HL-60 (cell line): Measurements from ENCODE around the gene RASAL2.

Experiments used
- POLR2AphosphoS5 ChIP-seq: IDR thresholded peaks from 2 replicates; pipeline ENCODE4 v1.6.1; 2012; ENCODE audit warnings: low read depth
- SPI1 ChIP-seq: IDR thresholded peaks from 2 replicates; pipeline ENCODE4 v1.6.1; 2012; ENCODE audit warnings: low read depth, mild to moderate bottlenecking, borderline replicate concordance
- TF ChIP-seq, protein P1 (sequence below): IDR thresholded peaks from one replicate; pipeline ENCODE4 v1.5.1; 2011; ENCODE audit warnings: low read length, control low read depth, inconsistent platforms; ENCODE audit not compliant: insufficient read depth
- TF ChIP-seq, protein P2 (sequence below): IDR thresholded peaks from 2 replicates; pipeline ENCODE4 v1.6.1; 2012; ENCODE audit warnings: low read depth; ENCODE audit not compliant: insufficient replicate concordance

DNA sequence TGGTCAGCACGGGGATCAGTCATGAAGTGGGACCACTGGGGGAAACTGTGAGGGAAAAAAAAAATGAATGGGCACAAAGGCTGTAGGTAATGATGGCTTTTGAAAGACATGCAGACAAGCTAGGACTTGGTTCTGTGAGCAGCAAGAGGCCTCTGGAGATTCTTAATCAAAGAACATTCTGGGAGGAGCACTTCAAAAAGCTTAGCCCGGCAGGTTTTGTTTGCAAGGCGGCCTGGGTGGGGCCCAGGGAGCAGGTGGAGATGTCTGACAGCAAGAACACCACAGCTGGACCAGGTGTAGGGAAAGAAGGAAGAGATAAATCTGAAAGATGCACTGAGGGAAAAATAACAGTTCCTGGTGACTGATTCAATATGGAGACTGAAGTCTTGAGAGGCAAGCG lies 425.0 kb downstream of the RASAL2 start:
- TF ChIP-seq, protein P1, sequence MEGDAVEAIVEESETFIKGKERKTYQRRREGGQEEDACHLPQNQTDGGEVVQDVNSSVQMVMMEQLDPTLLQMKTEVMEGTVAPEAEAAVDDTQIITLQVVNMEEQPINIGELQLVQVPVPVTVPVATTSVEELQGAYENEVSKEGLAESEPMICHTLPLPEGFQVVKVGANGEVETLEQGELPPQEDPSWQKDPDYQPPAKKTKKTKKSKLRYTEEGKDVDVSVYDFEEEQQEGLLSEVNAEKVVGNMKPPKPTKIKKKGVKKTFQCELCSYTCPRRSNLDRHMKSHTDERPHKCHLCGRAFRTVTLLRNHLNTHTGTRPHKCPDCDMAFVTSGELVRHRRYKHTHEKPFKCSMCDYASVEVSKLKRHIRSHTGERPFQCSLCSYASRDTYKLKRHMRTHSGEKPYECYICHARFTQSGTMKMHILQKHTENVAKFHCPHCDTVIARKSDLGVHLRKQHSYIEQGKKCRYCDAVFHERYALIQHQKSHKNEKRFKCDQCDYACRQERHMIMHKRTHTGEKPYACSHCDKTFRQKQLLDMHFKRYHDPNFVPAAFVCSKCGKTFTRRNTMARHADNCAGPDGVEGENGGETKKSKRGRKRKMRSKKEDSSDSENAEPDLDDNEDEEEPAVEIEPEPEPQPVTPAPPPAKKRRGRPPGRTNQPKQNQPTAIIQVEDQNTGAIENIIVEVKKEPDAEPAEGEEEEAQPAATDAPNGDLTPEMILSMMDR: no peak
- TF ChIP-seq POLR2AphosphoS5 (no peak), SPI1 (no peak)
- TF ChIP-seq, protein P2, sequence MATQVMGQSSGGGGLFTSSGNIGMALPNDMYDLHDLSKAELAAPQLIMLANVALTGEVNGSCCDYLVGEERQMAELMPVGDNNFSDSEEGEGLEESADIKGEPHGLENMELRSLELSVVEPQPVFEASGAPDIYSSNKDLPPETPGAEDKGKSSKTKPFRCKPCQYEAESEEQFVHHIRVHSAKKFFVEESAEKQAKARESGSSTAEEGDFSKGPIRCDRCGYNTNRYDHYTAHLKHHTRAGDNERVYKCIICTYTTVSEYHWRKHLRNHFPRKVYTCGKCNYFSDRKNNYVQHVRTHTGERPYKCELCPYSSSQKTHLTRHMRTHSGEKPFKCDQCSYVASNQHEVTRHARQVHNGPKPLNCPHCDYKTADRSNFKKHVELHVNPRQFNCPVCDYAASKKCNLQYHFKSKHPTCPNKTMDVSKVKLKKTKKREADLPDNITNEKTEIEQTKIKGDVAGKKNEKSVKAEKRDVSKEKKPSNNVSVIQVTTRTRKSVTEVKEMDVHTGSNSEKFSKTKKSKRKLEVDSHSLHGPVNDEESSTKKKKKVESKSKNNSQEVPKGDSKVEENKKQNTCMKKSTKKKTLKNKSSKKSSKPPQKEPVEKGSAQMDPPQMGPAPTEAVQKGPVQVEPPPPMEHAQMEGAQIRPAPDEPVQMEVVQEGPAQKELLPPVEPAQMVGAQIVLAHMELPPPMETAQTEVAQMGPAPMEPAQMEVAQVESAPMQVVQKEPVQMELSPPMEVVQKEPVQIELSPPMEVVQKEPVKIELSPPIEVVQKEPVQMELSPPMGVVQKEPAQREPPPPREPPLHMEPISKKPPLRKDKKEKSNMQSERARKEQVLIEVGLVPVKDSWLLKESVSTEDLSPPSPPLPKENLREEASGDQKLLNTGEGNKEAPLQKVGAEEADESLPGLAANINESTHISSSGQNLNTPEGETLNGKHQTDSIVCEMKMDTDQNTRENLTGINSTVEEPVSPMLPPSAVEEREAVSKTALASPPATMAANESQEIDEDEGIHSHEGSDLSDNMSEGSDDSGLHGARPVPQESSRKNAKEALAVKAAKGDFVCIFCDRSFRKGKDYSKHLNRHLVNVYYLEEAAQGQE: no peak
